AG09319 (cell line): ENCODE results near the gene DCP1B.

ENCODE experiments used
- DNase-seq: peaks from one replicate; pipeline ENCODE4 v3.0.0-alpha.2; 2010; ENCODE audit warnings: low read depth; ENCODE audit errors: extremely low read depth
- CTCF ChIP-seq: IDR thresholded peaks from 2 replicates; pipeline ENCODE4 v1.5.1; 2011; ENCODE audit warnings: low read depth, mild to moderate bottlenecking, inconsistent platforms, low read length, moderate library complexity

The DCP1B gene

GRCh38 chr12:1972856-1973317 is 31.4 kb downstream of the DCP1B start:
- no peak for DNase-seq
- TF ChIP-seq CTCF: no peak

GRCh38 chr12:1972260-1972659 is 32.0 kb downstream of the DCP1B start:
- DNase-seq: no peak
- TF ChIP-seq CTCF: no peak

GRCh38 chr12:1970331-1970900 is 33.8 kb downstream of the DCP1B start:
- DNase-seq: no peak
- no peak for TF ChIP-seq CTCF

GRCh38 chr12:1966561-1967226 is 37.6 kb downstream of the DCP1B start:
- TF ChIP-seq CTCF: no peak
- no peak for DNase-seq

GRCh38 chr12:1965916-1966315 is 38.3 kb downstream of the DCP1B start:
- TF ChIP-seq CTCF: no peak
- no peak for DNase-seq

GRCh38 chr12:1962051-1963020 is 41.9 kb downstream of the DCP1B start:
- no peak for TF ChIP-seq CTCF

GRCh38 chr12:1956716-1957115 is 47.5 kb downstream of the DCP1B start:
- no peak for DNase-seq
- TF ChIP-seq CTCF: no peak

More at GRCh38 chr12:1962051-1963020, 41.9 kb downstream of the DCP1B start:
- no peak for DNase-seq
